SJSA1 (cell line): ENCODE measurements around the gene RANBP17. TPM values are rescaled to one million over a fixed set of nuclear protein-coding genes. Genes with fewer than 3 reads are reported as not detected.
A peak's percentile ranks its signal among the peaks of the same experiment; 100 is the strongest.
"Not testable (repeated sequence)": the region's sequence is repeated elsewhere in the genome, so short reads cannot be mapped to it uniquely, and the experiment has no call there.

ENCODE experiments used
- DNase-seq, 2 experiments: peaks; one replicate each; pipeline ENCODE4 v3.0.0-alpha.2; 2015 to 2020; ENCODE audit warnings: low spot score in 2 of 2, low read depth in 1 of 2
- H3K27ac ChIP-seq: fragments of 250-450 bp; sonication (Bioruptor Pico); 2 replicates; pipeline ENCODE4 v1.5.1; 2020; ENCODE audit warnings: mild to moderate bottlenecking, moderate library complexity
- H3K27me3 ChIP-seq: fragments of 250-450 bp; sonication (Bioruptor Pico); replicated peaks from 2 replicates; pipeline ENCODE4 v1.5.1; 2020; ENCODE audit warnings: mild to moderate bottlenecking, moderate library complexity
- H3K36me3 ChIP-seq: fragments of 250-450 bp; sonication (Bioruptor Pico); 2 replicates; pipeline ENCODE4 v1.5.1; 2020; ENCODE audit warnings: mild to moderate bottlenecking
- H3K4me1 ChIP-seq: fragments of 250-450 bp; sonication (Bioruptor Pico); replicated peaks from 2 replicates; pipeline ENCODE4 v1.6.1; 2021; ENCODE audit warnings: mild to moderate bottlenecking
- H3K4me3 ChIP-seq: fragments of 250-450 bp; sonication (Bioruptor Pico); 2 replicates; pipeline ENCODE4 v1.5.1; 2020; ENCODE audit warnings: mild to moderate bottlenecking
- H3K9me3 ChIP-seq: fragments of 250-450 bp; sonication (Bioruptor Pico); replicated peaks from 2 replicates; pipeline ENCODE4 v1.5.1; 2020; ENCODE audit warnings: mild to moderate bottlenecking
- total RNA-seq: library from RNA; depleted of rRNA; stranded (reverse); fragments of >200 nt; shearing (Covaris generic); gene quantifications from 2 replicates; pipeline ENCODE4 v1.2.3, GENCODE V29; 2014

Gene RANBP17
- total RNA-seq, 1 experiment from 2014 or later = 24.6 TPM

DNA sequence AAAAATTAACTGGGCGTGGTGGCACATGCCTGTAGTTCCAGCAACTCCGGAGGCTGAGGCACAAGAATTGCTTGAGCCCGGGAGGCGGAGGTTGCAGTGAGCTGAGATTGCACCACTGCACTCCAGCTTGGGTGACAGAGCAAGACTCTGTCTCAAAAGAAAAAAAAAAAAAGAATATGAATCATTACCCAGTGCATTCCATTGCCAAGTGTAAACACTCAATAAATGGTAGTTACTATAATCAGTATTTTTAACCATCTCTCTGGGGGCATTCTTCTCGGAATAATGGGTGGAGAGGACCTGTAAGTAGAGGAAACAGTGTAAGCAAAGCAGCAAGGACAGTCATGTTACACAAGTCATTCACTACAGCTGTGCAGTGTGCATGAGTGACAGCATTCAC is 13.8 kb upstream of the RANBP17 start:
- no peaks in the 10 kb centered on the region for H3K36me3 ChIP-seq
- H3K9me3 ChIP-seq = no peaks in the 10 kb centered on the region
- DNase-seq = peak in 1 of 2 experiments; percentile 44
- no peaks in the 10 kb centered on the region; the same call in 1 of the 2 replicates for H3K27me3 ChIP-seq
- no peak overlapping the region for H3K4me3 ChIP-seq
- peaks cover 11% of the 10 kb centered on the region for H3K4me1 ChIP-seq
- H3K27ac ChIP-seq = no peak overlapping the region

DNA sequence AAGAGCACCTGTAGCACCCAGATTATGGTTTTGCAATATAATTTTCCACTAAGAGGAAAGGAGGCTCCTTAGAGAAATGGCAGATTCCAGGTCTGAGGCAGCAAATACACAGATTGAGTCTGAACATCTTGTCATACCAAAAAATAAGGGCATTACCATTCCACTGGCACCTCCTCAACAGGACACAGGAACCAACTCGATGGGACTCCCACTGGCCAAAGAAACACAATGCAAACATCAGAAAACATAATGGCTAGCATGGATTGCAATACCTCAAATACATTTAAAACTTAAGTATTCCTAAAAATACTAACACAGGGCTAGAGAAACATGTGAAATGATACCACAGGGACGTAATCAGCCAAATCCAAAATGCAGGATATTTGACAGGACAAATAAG is 12.4 kb upstream of the RANBP17 start:
- Histone ChIP-seq H3K4me3 (no peak overlapping the region), H3K9me3 (no peaks in the 10 kb centered on the region), H3K36me3 (no peaks in the 10 kb centered on the region), H3K27ac (no peak overlapping the region), H3K4me1 (peaks cover 11% of the 10 kb centered on the region), H3K27me3 (no peaks in the 10 kb centered on the region; the same call in 1 of the 2 replicates)
- no peak for DNase-seq

DNA sequence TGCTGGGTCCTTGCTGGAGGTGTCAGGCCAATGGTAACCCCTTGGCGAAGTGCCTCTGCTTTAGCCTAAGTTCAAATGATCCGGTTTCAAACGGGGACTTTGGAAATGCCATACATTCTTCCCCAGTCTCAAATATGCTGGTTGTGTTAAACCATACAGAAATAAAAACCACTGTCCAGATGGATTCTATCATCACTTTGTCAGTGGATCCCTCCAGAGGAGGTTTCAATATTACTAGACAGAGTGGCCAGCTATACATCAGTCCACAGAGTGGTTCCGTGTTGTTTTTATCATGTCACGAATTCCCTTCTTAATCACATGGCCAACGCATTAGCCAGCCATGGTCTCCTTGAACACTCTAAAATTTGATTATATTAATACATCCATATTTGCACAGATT is 7.3 kb upstream of the RANBP17 start:
- Histone ChIP-seq H3K4me3 (no peak overlapping the region), H3K27me3 (no peaks in the 10 kb centered on the region; the same call in 1 of the 2 replicates), H3K27ac (no peak overlapping the region), H3K36me3 (no peaks in the 10 kb centered on the region), H3K4me1 (no peaks in the 10 kb centered on the region), H3K9me3 (no peaks in the 10 kb centered on the region; the same call in 1 of the 2 replicates)
- no peak for DNase-seq

DNA sequence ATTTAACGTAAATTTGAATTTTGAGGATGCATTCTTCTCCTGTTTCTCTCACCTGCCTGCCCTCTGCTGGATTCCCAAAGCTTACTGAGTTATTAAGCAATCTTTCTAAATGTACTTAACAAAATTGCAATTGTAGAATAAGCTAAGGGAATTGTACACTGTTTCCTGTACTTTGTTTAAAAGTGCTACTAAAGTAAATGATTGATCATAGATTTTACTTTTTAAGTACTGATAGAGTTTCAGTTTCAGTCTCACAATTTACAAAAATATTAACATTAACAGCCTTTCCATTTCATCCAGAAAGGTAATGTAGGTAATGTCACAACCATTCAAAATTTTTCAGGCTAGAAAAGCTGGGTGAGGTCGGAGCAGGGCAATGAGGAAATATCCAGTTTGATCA is 4.8 kb upstream of the RANBP17 start:
- Histone ChIP-seq H3K36me3 (peaks cover 3% of the 10 kb centered on the region), H3K4me1 (no peaks in the 10 kb centered on the region), H3K9me3 (peaks cover 13% of the 10 kb centered on the region), H3K27me3 (no peaks in the 10 kb centered on the region), H3K27ac (no peak overlapping the region), H3K4me3 (no peak overlapping the region)
- DNase-seq = no peak

DNA sequence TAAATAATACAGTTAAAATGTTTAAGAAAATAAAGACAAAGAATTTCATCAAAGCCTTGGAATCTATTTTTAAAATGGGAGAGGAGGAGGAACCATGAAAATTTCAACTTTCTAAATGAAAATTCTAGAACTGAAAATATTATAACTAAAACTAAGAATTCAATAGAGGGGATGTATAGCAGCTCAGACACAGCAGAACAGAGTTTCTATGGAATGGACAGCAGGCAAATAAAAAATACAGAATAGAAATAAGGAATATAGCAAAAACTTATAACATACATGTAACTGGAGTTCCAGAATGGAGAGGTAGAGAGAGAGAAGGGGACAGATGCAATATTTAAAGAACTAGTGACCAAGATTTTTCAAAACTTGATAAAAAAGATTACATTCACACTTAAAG is 1.4 kb upstream of the RANBP17 start:
- no peak overlapping the region for H3K27ac ChIP-seq
- no peak overlapping the region for H3K4me3 ChIP-seq
- H3K9me3 ChIP-seq = peaks cover 17% of the 10 kb centered on the region
- no peak for DNase-seq
- H3K4me1 ChIP-seq = peaks cover 20% of the 10 kb centered on the region
- H3K27me3 ChIP-seq = no peaks in the 10 kb centered on the region
- peaks cover 13% of the 10 kb centered on the region for H3K36me3 ChIP-seq

DNA sequence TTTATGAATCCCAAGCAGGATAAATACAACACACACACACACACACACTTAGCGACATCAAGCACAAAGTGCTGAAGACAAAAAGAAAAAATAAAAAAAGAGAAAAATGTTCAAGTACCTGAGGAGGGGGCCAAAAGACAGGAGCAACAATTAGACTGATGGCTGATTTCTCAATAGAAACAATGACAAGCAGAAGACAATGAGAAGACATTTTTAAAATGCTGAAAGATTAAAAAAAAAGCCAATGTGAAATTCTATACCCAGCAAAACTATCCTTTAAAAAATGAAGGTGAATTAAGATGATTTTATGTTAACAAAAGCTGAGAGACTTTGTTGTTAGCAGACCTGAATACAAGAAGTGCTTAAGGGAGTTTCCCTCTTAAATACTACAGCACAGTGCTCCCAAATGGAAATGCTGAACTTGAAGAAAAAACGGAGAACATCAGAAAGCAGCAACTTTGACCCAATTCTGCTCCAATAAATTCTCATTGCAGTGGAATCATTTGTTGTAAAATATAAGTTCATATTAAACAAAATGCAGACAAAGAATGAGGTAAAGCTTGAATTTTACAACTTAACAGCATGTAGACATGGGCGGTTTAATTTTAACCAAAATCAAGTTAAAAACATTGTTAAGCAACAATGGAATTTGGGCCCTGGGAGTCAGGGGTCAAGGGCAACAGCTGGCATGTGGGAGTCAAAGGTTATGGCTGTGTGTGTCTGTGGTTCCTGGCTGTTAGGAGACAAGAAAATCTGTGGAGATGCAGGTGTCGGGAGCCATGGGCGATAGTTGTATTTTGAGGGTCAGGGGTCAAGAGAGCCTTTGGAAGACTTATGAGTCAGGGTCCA is 776 bp upstream of the RANBP17 start:
- peak overlapping the region; percentile 95 for H3K4me3 ChIP-seq
- H3K27me3 ChIP-seq = no peaks in the 10 kb centered on the region
- H3K4me1 ChIP-seq = peaks cover 20% of the 10 kb centered on the region
- H3K27ac ChIP-seq = no peak overlapping the region
- H3K36me3 ChIP-seq = peaks cover 13% of the 10 kb centered on the region
- H3K9me3 ChIP-seq = peaks cover 17% of the 10 kb centered on the region
- DNase-seq = peak in 1 of 2 experiments; percentile 13

DNA sequence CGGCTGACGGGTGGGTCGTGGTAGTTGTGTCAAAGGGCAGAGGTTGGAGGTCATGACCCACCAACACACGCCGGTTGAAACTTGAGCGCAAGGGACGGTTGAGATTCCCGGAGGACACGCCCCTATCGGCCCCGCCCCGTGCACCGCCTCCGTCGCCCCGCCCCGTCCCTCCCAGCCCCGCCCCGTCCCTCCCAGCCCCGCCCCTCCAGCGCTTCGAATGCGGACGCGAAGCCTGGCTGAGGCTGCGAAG is 226 bp upstream of the RANBP17 start:
- peaks cover 13% of the 10 kb centered on the region for H3K36me3 ChIP-seq
- no peaks in the 10 kb centered on the region for H3K27me3 ChIP-seq
- H3K9me3 ChIP-seq = peaks cover 17% of the 10 kb centered on the region
- H3K4me1 ChIP-seq = peaks cover 20% of the 10 kb centered on the region
- peak overlapping the region; percentile 95 for H3K4me3 ChIP-seq
- no peak for DNase-seq
- H3K27ac ChIP-seq = peak overlapping the region; percentile 84; the same call in 1 of the 2 replicates

DNA sequence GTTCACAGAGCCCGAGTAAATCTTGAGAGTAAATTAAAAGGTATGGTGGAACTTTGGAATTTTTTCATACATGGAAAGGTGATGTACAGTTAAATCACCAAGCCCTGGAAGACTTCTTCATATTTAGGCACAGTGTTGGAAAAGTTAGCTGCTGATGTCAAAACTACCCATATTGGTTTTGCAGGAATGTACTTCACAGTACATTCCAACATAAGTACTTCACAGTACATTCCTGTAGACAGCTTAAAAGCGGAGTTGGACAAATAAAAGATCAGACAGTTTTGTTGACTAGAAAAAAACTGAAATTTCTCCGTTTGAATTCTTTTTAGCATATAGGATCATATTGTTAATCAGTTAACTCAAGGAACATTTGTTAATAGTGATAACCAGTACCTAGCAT is 1.8 kb downstream of the RANBP17 start:
- peaks cover 17% of the 10 kb centered on the region for H3K9me3 ChIP-seq
- H3K4me1 ChIP-seq = peaks cover 20% of the 10 kb centered on the region
- peak in 1 of 2 experiments; percentile 54 for DNase-seq
- H3K27me3 ChIP-seq = no peaks in the 10 kb centered on the region
- H3K4me3 ChIP-seq = no peak overlapping the region
- H3K36me3 ChIP-seq = peaks cover 13% of the 10 kb centered on the region
- H3K27ac ChIP-seq = peak overlapping the region; percentile 84

DNA sequence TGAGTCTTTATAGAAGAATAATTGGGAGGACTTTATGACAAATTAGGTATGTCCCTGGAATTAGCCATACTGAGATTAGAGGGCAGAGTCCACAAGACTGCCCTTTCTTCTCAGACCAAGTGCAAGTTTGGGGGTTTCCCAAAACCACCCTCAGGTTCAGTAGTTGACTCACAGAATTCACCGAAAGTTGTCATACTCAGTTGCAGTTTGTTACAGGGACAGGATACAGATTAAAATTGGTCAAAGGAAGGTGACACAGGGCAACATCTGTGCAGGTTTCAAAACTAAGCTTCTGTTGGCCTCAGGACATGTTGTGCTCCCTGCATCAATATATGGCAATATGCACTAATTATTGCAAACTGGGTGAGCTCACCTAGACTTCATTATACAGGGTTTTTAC is 3.8 kb downstream of the RANBP17 start:
- Histone ChIP-seq H3K4me1 (peaks cover 20% of the 10 kb centered on the region), H3K9me3 (peaks cover 14% of the 10 kb centered on the region), H3K27ac (no peak overlapping the region), H3K36me3 (peaks cover 14% of the 10 kb centered on the region), H3K27me3 (no peaks in the 10 kb centered on the region), H3K4me3 (no peak overlapping the region)
- DNase-seq = no peak

DNA sequence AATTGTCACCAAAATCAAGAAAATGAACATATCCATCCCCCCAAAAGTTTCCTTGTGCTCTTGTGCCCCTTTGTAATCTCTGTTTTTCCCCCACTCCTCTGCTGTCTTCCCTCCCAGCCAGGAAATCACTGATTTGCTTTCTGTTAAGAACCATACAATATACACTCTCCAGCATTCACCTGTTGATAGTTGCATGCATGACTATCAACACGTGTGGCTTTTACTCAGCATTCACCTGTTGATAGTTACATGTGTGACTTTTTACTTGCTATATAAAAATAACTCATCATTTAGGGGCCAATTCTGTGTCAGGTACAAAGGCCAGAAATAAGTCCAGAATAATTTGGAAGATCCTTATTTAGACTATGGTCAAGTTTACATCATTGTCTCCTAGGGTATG is 6.0 kb downstream of the RANBP17 start:
- Histone ChIP-seq H3K4me1 (peaks cover 14% of the 10 kb centered on the region), H3K9me3 (0 out of 2 replicates have a peak, but pooled peaks cover 6% of the 10 kb centered on the region), H3K27me3 (no peaks in the 10 kb centered on the region), H3K27ac (no peak overlapping the region), H3K4me3 (no peak overlapping the region), H3K36me3 (peaks cover 10% of the 10 kb centered on the region)
- DNase-seq = no peak

DNA sequence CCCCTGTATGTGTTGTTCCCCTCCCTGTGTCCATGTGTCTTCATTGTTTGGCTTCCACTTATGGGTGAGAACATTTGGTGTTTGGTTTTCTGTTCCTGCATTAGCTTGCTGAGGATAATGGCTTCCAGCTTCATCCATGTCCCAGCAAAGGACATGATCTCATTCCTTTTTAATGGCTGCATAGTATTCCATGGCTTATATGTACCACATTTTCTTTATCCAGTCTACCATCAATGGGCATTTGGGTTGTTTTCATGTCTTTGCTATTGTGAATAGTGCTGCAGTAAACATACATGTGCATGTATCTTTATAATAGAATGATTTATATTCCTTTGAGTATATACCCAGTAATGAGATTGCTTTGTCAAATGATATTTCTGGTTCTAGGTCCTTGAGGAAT is 8.6 kb downstream of the RANBP17 start:
- not testable (repeated sequence) for H3K36me3 ChIP-seq, DNase-seq, H3K4me3 ChIP-seq, H3K27ac ChIP-seq, H3K4me1 ChIP-seq, H3K27me3 ChIP-seq, H3K9me3 ChIP-seq

DNA sequence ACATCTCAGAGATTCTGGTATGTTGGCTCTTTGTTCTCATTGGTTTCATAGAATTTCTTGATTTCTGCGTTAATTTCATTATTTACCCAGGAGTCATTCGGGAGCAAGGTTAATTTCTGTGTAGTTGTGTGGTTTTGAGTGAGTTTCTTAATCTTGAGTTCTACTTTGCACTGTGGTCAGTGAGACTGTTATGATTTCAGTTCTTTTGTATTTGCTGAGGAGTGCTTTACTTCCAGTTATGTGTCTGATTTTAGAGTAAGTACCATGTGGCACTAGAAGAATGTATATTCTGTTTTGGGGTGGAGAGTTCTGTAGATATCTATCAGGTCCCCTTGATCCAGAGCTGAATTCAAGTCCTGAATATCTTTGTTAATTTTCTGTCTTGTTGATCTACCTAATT is 12.2 kb downstream of the RANBP17 start:
- H3K4me3 ChIP-seq = no peak overlapping the region
- H3K27me3 ChIP-seq = no peaks in the 10 kb centered on the region
- no peak for DNase-seq
- no peaks in the 10 kb centered on the region for H3K4me1 ChIP-seq
- no peak overlapping the region for H3K27ac ChIP-seq
- peaks cover 5% of the 10 kb centered on the region; the same call in 1 of the 2 replicates for H3K36me3 ChIP-seq
- H3K9me3 ChIP-seq = 0 out of 2 replicates have a peak, but pooled peaks cover 9% of the 10 kb centered on the region

DNA sequence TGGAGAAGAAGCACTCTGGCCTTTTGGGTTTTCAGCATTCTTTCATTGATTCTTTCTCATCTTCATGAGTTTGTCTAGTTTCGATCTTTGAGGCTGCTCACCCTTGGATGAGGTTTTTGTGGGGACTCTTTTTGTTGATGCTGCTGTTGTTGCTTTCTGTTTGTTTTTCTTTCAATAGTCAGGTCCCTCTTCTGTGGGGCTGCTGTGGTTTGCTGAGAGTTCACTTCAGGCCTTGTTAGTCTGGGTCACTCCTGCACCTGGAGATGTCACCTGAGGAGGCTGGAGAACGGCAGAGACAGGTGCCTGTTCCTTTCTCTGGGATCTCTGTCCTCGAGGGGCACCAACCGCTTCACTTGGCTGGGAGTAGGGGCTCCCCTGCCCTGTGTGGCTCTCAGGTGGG is 14.0 kb downstream of the RANBP17 start:
- no peaks in the 10 kb centered on the region for H3K4me1 ChIP-seq
- H3K9me3 ChIP-seq = 0 out of 2 replicates have a peak, but pooled peaks cover 7% of the 10 kb centered on the region
- no peak for DNase-seq
- H3K27me3 ChIP-seq = no peaks in the 10 kb centered on the region
- no peak overlapping the region for H3K27ac ChIP-seq
- no peak overlapping the region for H3K4me3 ChIP-seq
- H3K36me3 ChIP-seq = peaks cover 6% of the 10 kb centered on the region

DNA sequence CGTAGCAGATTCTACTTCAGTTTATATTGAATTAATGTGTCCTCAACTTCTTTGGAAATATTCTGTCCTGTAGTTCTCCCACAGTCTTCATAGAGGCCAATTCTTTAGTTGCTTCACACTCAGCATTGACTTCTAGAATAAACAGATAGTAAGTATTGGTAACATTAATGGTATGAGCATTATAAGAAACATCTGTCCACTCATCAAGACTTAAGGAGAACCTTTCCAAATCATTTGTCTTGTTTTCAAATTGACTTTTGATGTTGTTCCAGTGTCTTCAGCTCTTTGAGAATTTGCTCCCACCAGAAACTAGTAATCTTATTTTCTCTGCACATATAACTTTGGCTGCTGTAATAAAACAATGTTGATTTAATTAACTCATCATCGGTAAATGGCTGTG is 18.3 kb downstream of the RANBP17 start:
- DNase-seq = no peak
- H3K4me3 ChIP-seq = no peak overlapping the region
- H3K27ac ChIP-seq = no peak overlapping the region
- H3K4me1 ChIP-seq = no peaks in the 10 kb centered on the region
- H3K36me3 ChIP-seq = peaks cover 20% of the 10 kb centered on the region
- H3K9me3 ChIP-seq = no peaks in the 10 kb centered on the region
- H3K27me3 ChIP-seq = no peaks in the 10 kb centered on the region
